ENCODE data around the gene COX11.

DNA sequence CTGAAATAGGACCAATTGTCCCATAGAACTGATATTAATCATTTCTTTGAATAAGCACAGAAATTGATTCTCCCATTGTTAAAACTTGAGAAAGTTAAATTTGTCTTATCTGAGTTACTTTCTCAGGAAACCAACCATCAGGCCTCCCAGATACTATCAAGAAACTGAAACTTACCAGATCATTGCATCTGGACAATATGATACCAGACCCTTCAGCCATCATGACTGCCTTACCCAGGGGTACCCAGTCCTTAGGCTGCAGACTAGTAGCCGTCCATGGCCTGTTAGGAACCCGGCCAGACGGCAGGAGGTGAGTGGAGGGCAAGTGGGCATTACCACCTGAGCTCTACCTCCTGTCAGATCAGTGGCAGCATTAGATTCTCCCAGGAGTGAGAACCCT lies 7.9 kb upstream of the COX11 start:
- TF ChIP-seq EZH2 (IDR thresholded peaks at IDR 0.05; ENCODE audit: borderline replicate concordance, low read depth, low read length, severe bottlenecking) (no peak), POLR2A (IDR thresholded peaks at IDR 0.05; ENCODE audit: low read depth, low read length) (no peak), GATA2 (IDR thresholded peaks at IDR 0.05; ENCODE audit: insufficient read depth, insufficient read length, low read depth, low read length) (no peak), JUN (IDR thresholded peaks at IDR 0.05; ENCODE audit: borderline replicate concordance, insufficient read depth, insufficient read length, low read depth) (no peak), POLR2AphosphoS5 (IDR thresholded peaks at IDR 0.05; ENCODE audit: insufficient read depth, low read depth, low read length) (no peak), MYC (IDR thresholded peaks at IDR 0.05; ENCODE audit: low read depth, low read length) (no peak)
- TF ChIP-seq, protein P1, sequence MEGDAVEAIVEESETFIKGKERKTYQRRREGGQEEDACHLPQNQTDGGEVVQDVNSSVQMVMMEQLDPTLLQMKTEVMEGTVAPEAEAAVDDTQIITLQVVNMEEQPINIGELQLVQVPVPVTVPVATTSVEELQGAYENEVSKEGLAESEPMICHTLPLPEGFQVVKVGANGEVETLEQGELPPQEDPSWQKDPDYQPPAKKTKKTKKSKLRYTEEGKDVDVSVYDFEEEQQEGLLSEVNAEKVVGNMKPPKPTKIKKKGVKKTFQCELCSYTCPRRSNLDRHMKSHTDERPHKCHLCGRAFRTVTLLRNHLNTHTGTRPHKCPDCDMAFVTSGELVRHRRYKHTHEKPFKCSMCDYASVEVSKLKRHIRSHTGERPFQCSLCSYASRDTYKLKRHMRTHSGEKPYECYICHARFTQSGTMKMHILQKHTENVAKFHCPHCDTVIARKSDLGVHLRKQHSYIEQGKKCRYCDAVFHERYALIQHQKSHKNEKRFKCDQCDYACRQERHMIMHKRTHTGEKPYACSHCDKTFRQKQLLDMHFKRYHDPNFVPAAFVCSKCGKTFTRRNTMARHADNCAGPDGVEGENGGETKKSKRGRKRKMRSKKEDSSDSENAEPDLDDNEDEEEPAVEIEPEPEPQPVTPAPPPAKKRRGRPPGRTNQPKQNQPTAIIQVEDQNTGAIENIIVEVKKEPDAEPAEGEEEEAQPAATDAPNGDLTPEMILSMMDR (IDR thresholded peaks at IDR 0.05; ENCODE audit: extremely low read depth in 1 of 2, insufficient read depth in 1 of 2, low read depth in 1 of 2, low read length in 2 of 2): no peak
